ENCODE data around the gene KCNMA1.

DNA sequence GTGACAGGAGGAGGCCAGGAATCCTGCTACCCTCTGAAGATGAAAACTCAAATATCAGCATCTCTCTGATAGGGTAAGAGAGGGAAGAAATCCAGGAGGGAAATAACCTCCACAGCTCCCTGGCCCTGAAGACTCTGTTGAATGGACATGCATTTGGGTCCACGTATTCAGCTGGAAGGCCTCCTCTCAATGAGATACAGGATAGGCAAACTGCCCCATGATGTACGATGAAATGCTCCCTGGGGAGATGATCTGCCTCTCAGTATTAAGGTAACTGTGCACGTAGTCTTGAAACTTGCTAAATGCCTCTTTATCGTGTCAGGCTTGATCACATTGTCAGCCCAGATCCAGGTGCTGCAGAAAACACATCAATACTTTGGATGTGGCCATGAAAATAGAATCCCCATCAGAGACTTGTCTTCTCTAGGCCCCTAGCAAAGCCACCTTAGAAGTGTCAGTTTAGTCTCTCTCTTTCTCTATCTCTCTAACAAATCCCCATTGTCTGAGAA is 384.0 kb downstream of the KCNMA1 start:
- TF ChIP-seq, protein P1, sequence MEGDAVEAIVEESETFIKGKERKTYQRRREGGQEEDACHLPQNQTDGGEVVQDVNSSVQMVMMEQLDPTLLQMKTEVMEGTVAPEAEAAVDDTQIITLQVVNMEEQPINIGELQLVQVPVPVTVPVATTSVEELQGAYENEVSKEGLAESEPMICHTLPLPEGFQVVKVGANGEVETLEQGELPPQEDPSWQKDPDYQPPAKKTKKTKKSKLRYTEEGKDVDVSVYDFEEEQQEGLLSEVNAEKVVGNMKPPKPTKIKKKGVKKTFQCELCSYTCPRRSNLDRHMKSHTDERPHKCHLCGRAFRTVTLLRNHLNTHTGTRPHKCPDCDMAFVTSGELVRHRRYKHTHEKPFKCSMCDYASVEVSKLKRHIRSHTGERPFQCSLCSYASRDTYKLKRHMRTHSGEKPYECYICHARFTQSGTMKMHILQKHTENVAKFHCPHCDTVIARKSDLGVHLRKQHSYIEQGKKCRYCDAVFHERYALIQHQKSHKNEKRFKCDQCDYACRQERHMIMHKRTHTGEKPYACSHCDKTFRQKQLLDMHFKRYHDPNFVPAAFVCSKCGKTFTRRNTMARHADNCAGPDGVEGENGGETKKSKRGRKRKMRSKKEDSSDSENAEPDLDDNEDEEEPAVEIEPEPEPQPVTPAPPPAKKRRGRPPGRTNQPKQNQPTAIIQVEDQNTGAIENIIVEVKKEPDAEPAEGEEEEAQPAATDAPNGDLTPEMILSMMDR (IDR thresholded peaks at IDR 0.05 in 2 of 3, conservative IDR thresholded peaks at IDR 0.05 in 1 of 3; ENCODE audit: borderline replicate concordance in 1 of 3, insufficient read depth in 1 of 3, low read depth in 2 of 3, low read length in 2 of 3): no peak
- TF ChIP-seq EZH2phosphoT487 (IDR thresholded peaks at IDR 0.05; ENCODE audit: borderline replicate concordance) (no peak), POLR2AphosphoS5 (IDR thresholded peaks at IDR 0.05; ENCODE audit: low read depth, low read length) (no peak), POLR2A (IDR thresholded peaks at IDR 0.05; ENCODE audit: borderline replicate concordance, extremely low read depth, insufficient read depth, insufficient read length) (no peak), CEBPB (IDR thresholded peaks at IDR 0.05; ENCODE audit: low read depth) (no peak), FOSL1 (IDR thresholded peaks at IDR 0.05; ENCODE audit: low read depth) (no peak), EZH2 (IDR thresholded peaks at IDR 0.05) (no peak), ELF1 (IDR thresholded peaks at IDR 0.05; ENCODE audit: borderline replicate concordance, low read depth) (no peak)
- TF ChIP-seq, protein P2, sequence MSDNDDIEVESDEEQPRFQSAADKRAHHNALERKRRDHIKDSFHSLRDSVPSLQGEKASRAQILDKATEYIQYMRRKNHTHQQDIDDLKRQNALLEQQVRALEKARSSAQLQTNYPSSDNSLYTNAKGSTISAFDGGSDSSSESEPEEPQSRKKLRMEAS (IDR thresholded peaks at IDR 0.05): no peak
- TF ChIP-seq, protein P3, sequence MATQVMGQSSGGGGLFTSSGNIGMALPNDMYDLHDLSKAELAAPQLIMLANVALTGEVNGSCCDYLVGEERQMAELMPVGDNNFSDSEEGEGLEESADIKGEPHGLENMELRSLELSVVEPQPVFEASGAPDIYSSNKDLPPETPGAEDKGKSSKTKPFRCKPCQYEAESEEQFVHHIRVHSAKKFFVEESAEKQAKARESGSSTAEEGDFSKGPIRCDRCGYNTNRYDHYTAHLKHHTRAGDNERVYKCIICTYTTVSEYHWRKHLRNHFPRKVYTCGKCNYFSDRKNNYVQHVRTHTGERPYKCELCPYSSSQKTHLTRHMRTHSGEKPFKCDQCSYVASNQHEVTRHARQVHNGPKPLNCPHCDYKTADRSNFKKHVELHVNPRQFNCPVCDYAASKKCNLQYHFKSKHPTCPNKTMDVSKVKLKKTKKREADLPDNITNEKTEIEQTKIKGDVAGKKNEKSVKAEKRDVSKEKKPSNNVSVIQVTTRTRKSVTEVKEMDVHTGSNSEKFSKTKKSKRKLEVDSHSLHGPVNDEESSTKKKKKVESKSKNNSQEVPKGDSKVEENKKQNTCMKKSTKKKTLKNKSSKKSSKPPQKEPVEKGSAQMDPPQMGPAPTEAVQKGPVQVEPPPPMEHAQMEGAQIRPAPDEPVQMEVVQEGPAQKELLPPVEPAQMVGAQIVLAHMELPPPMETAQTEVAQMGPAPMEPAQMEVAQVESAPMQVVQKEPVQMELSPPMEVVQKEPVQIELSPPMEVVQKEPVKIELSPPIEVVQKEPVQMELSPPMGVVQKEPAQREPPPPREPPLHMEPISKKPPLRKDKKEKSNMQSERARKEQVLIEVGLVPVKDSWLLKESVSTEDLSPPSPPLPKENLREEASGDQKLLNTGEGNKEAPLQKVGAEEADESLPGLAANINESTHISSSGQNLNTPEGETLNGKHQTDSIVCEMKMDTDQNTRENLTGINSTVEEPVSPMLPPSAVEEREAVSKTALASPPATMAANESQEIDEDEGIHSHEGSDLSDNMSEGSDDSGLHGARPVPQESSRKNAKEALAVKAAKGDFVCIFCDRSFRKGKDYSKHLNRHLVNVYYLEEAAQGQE (IDR thresholded peaks at IDR 0.05; ENCODE audit: low read depth): no peak

Data from HCT116 (cell line).